Daoy (cell line): ENCODE results near the gene FCER1A. TPM values are rescaled to one million over a fixed set of nuclear protein-coding genes. Genes with fewer than 3 reads are reported as not detected.

Source experiments
- DNase-seq: peaks from one replicate; pipeline ENCODE4 v3.0.0-alpha.2; 2015; ENCODE audit warnings: low read depth
- total RNA-seq: library from RNA; depleted of rRNA; stranded (reverse); fragments of >200 nt; shearing (Covaris generic); gene quantifications from 2 replicates; pipeline ENCODE4 v1.2.3, GENCODE V29; 2014; rRNA removed

FCER1A gene
- total RNA-seq, 1 experiment from 2014 or later, result not detected

- no peak for DNase-seq
These were observed 50.3 kb downstream of the FCER1A start for GRCh38 chr1:159352436-159352835.

Other genes starting within 250 kb of the FCER1A start
- 3.9 and 5.3 TPM in 2 replicates for gene AIM2, start 225.6 kb upstream of the FCER1A start, total RNA-seq
- gene CADM3, start 130.7 kb upstream of the FCER1A start, total RNA-seq, result 0.57 and 0.80 TPM in 2 replicates
- not detected in 2 replicates for gene ACKR1, start 97.5 kb upstream of the FCER1A start, total RNA-seq
- not detected in 2 replicates for gene OR10J4, start 129.9 kb downstream of the FCER1A start, total RNA-seq
- not detected in 2 replicates for gene OR10J1, start 137.4 kb downstream of the FCER1A start, total RNA-seq
- not detected in 2 replicates for gene OR10J5, start 233.7 kb downstream of the FCER1A start, total RNA-seq